Neuronal stem cell (in vitro differentiated cells): Measurements from ENCODE around the gene ARSA.
"Not testable (repeated sequence)": the region's sequence is repeated elsewhere in the genome, so short reads cannot be mapped to it uniquely, and the experiment has no call there.

Source experiments
- DNase-seq: peaks from one replicate; pipeline ENCODE4 v3.0.0-alpha.2; 2013; ENCODE audit warnings: low spot score
- H2AFZ ChIP-seq: one replicate; pipeline ENCODE4 v1.6.1; 2013; ENCODE audit warnings: mild to moderate bottlenecking, low read length, inconsistent platforms
- H2AK5ac ChIP-seq: 2 replicates; pipeline ENCODE4 v1.6.1; 2013; ENCODE audit warnings: low read depth, mild to moderate bottlenecking, inconsistent platforms, low read length, moderate library complexity, mixed read lengths
- H2BK120ac ChIP-seq: 2 replicates; pipeline ENCODE4 v1.6.1; 2013; ENCODE audit warnings: low read depth, mild to moderate bottlenecking, inconsistent platforms, low read length, moderate library complexity, mixed read lengths
- H2BK12ac ChIP-seq: one replicate; pipeline ENCODE4 v1.6.1; 2013; ENCODE audit warnings: low read length, inconsistent platforms
- H2BK15ac ChIP-seq: 2 replicates; pipeline ENCODE4 v1.6.1; 2013; ENCODE audit warnings: mild to moderate bottlenecking, low read length, inconsistent platforms, mixed read lengths
- H2BK5ac ChIP-seq: one replicate; pipeline ENCODE4 v1.6.1; 2013; ENCODE audit warnings: inconsistent platforms, mild to moderate bottlenecking, low read length, moderate library complexity
- H3K14ac ChIP-seq: one replicate; pipeline ENCODE4 v1.6.1; 2013; ENCODE audit warnings: low read length, inconsistent platforms
- H3K18ac ChIP-seq: 2 replicates; pipeline ENCODE4 v1.6.1; 2013; ENCODE audit warnings: low read length, inconsistent platforms
- H3K23ac ChIP-seq: 2 replicates; pipeline ENCODE4 v1.6.1; 2013; ENCODE audit warnings: low read depth, mild to moderate bottlenecking, mixed read lengths, low read length, inconsistent platforms; ENCODE audit not compliant: poor library complexity
- H3K27ac ChIP-seq: replicated peaks from 3 replicates; pipeline ENCODE4 v1.5.1; 2013; ENCODE audit warnings: low read length, inconsistent platforms
- H3K27me3 ChIP-seq, 3 experiments: 2 replicates each; pipeline ENCODE4 v1.6.1; 2013; ENCODE audit warnings: low read length in 3 of 3, mild to moderate bottlenecking in 2 of 3, inconsistent platforms in 1 of 3, low read depth in 1 of 3, mixed read lengths in 1 of 3, moderate library complexity in 1 of 3; ENCODE audit not compliant: control insufficient read depth in 3 of 3, insufficient read depth in 3 of 3
- H3K36me3 ChIP-seq, 2 donors: replicated peaks in 1 of 2; 2 replicates each; pipeline ENCODE4 v1.6.1; 2013; ENCODE audit warnings: low read length in 2 of 2; ENCODE audit not compliant: control insufficient read depth in 2 of 2, insufficient read depth in 2 of 2
- H3K4ac ChIP-seq: 2 replicates; pipeline ENCODE4 v1.6.1; 2013; ENCODE audit warnings: inconsistent platforms, mild to moderate bottlenecking, low read length, moderate library complexity
- H3K4me1 ChIP-seq, 2 donors: 1 replicate in 1 of 2; 2 replicates in 1 of 2; pipeline ENCODE4 v1.6.1; 2013; ENCODE audit warnings: low read length in 2 of 2, low read depth in 1 of 2; ENCODE audit not compliant: control insufficient read depth in 2 of 2, insufficient read depth in 1 of 2
- H3K4me2 ChIP-seq: one replicate; pipeline ENCODE4 v1.6.1; 2013; ENCODE audit warnings: mild to moderate bottlenecking, low read length, inconsistent platforms; ENCODE audit not compliant: insufficient read depth, poor library complexity, severe bottlenecking
- H3K4me3 ChIP-seq, 2 donors: 2 replicates each; pipeline ENCODE4 v1.5.1; 2013; ENCODE audit warnings: low read length in 2 of 2, mild to moderate bottlenecking in 2 of 2, inconsistent platforms in 1 of 2, moderate library complexity in 1 of 2
- H3K79me1 ChIP-seq: one replicate; pipeline ENCODE4 v1.6.1; 2013; ENCODE audit warnings: low read depth, mild to moderate bottlenecking, inconsistent platforms, low read length, moderate library complexity
- H3K9ac ChIP-seq: one replicate; pipeline ENCODE4 v1.6.1; 2013; ENCODE audit warnings: mild to moderate bottlenecking, low read depth, low read length, inconsistent platforms; ENCODE audit not compliant: poor library complexity
- H3K9me3 ChIP-seq, 2 donors: replicated peaks in 1 of 2; 2 replicates each; pipeline versions ENCODE3 to v1.6.1; 2013; ENCODE audit warnings: low read length in 2 of 2, mild to moderate bottlenecking in 2 of 2, inconsistent platforms in 1 of 2, low read depth in 1 of 2, mixed read lengths in 1 of 2, moderate library complexity in 1 of 2; ENCODE audit not compliant: control insufficient read depth in 2 of 2, insufficient read depth in 1 of 2
- H4K8ac ChIP-seq: one replicate; pipeline ENCODE4 v1.6.1; 2013; ENCODE audit warnings: low read depth, mild to moderate bottlenecking, inconsistent platforms, low read length, moderate library complexity
- H4K91ac ChIP-seq: one replicate; pipeline ENCODE4 v1.6.1; 2013; ENCODE audit warnings: low read length, low read depth, mild to moderate bottlenecking, inconsistent platforms; ENCODE audit not compliant: poor library complexity
- WGBS, 2 donors: extraction: QIAGEN DNeasy Blood & Tissue Kit; methylation state at CpG; one replicate each; pipeline ENCODE4 v1.1.7; 2013; ENCODE audit warnings: missing lambda C conversion rate in 2 of 2, mixed read lengths in 1 of 2; ENCODE audit not compliant: insufficient read length in 2 of 2, insufficient replicate concordance in 1 of 2; ENCODE audit errors: extremely low coverage in 2 of 2; 5-methylcytosine and 5-hydroxymethylcytosine counted together

Gene ARSA

GRCh38 chr22:50656122-50657070 is 28.4 kb upstream of the ARSA start:
- Histone ChIP-seq H2AK5ac (no peak overlapping the region), H3K4me1 (peaks cover 0 to 4% of the 10 kb centered on the region in 2 donors), H2BK5ac (peak overlapping the region; percentile 24), H4K91ac (peak overlapping the region; percentile 30), H3K23ac (peak overlapping the region; percentile 80), H3K36me3 (no peaks in the 10 kb centered on the region), H3K18ac (peak overlapping the region; percentile 80), H4K8ac (no peak overlapping the region), H3K9me3 (peaks cover 3 to 10% of the 10 kb centered on the region in 2 donors), H3K4me3 (no peak overlapping the region), H2BK120ac (no peak overlapping the region), H2BK15ac (peak overlapping the region; percentile 49), H3K4ac (no peak overlapping the region), H3K9ac (no peak overlapping the region), H2AFZ (peak overlapping the region; percentile 19), H3K79me1 (no peaks in the 10 kb centered on the region), H3K14ac (peak overlapping the region; percentile 21), H3K27me3 (peaks cover 0 to 2% (median 0%) of the 10 kb centered on the region in 3 experiments), H3K27ac (no peak overlapping the region), H2BK12ac (no peak overlapping the region), H3K4me2 (no peak overlapping the region)
- no CpG with 5 or more reads among the region's 23 CpGs for WGBS, 2 donors
- DNase-seq, result no peak

- H3K4me1 ChIP-seq, H3K79me1 ChIP-seq, H4K91ac ChIP-seq, H3K4ac ChIP-seq, H2BK12ac ChIP-seq, H3K18ac ChIP-seq, H3K14ac ChIP-seq, H2AK5ac ChIP-seq, DNase-seq, H2BK5ac ChIP-seq, H2AFZ ChIP-seq, H2BK120ac ChIP-seq, H3K4me2 ChIP-seq, H3K9ac ChIP-seq, H3K27me3 ChIP-seq, H4K8ac ChIP-seq, H2BK15ac ChIP-seq, H3K36me3 ChIP-seq, H3K27ac ChIP-seq, H3K23ac ChIP-seq, H3K4me3 ChIP-seq: not testable (repeated sequence)
- no CpG with 5 or more reads among the region's 6 CpGs for WGBS, 2 donors
- peaks cover 3 to 12% of the 10 kb centered on the region in 2 donors for H3K9me3 ChIP-seq
These were observed 26.7 kb upstream of the ARSA start for GRCh38 chr22:50654664-50655063.

- H3K4me3 ChIP-seq, result no peak overlapping the region
- no peak overlapping the region for H3K4ac ChIP-seq
- H3K9ac ChIP-seq, result no peak overlapping the region
- H3K4me1 ChIP-seq, result peaks cover 0 to 4% of the 10 kb centered on the region in 2 donors
- H3K27ac ChIP-seq, result no peak overlapping the region
- no peak overlapping the region for H3K14ac ChIP-seq
- no peaks in the 10 kb centered on the region for H3K36me3 ChIP-seq
- H4K8ac ChIP-seq, result no peak overlapping the region
- H3K18ac ChIP-seq, result no peak overlapping the region
- no peak overlapping the region for H2BK120ac ChIP-seq
- no peak overlapping the region for H3K4me2 ChIP-seq
- no peak overlapping the region for H2AFZ ChIP-seq
- H3K9me3 ChIP-seq, result peaks cover 7 to 12% of the 10 kb centered on the region in 2 donors
- no peak overlapping the region for H2BK15ac ChIP-seq
- H2BK12ac ChIP-seq, result no peak overlapping the region
- no peak for DNase-seq
- peaks cover 0 to 2% (median 0%) of the 10 kb centered on the region in 3 experiments for H3K27me3 ChIP-seq
- no peak overlapping the region for H3K23ac ChIP-seq
- H2BK5ac ChIP-seq, result no peak overlapping the region
- H3K79me1 ChIP-seq, result no peaks in the 10 kb centered on the region
- no peak overlapping the region for H2AK5ac ChIP-seq
- no CpG with 5 or more reads among the region's 10 CpGs for WGBS, 2 donors
- H4K91ac ChIP-seq, result no peak overlapping the region
These were observed 25.3 kb upstream of the ARSA start for GRCh38 chr22:50653256-50653655.

GRCh38 chr22:50643821-50644101 is 15.8 kb upstream of the ARSA start:
- H3K36me3 ChIP-seq, DNase-seq, H3K27ac ChIP-seq, H3K9me3 ChIP-seq, H3K9ac ChIP-seq, H3K4ac ChIP-seq, H2BK12ac ChIP-seq, H3K79me1 ChIP-seq, H2BK120ac ChIP-seq, H2AFZ ChIP-seq, H3K4me3 ChIP-seq, H3K23ac ChIP-seq, H4K8ac ChIP-seq, H2AK5ac ChIP-seq, H2BK5ac ChIP-seq, H3K18ac ChIP-seq, H3K14ac ChIP-seq, H3K4me2 ChIP-seq, H2BK15ac ChIP-seq: not testable (repeated sequence)
- Histone ChIP-seq H3K4me1 (peaks cover 13 to 18% of the 10 kb centered on the region in 2 donors), H4K91ac (peak overlapping the region; percentile 19), H3K27me3 (peaks cover 0 to 16% (median 0%) of the 10 kb centered on the region in 3 experiments)
- WGBS, 2 donors, result no CpG with 5 or more reads among the region's 3 CpGs
